Neural cell (in vitro differentiated cells): ENCODE measurements around the gene DHX38.

Experiments used
- CTCF ChIP-seq: fragments of 450-650 bp; IDR thresholded peaks from 2 replicates; pipeline ENCODE4 v1.5.1; 2014; ENCODE audit warnings: antibody characterized with exemption, mild to moderate bottlenecking, moderate library complexity; ENCODE audit not compliant: poor library complexity, severe bottlenecking
- EP300 ChIP-seq: fragments of 450-650 bp; conservative IDR thresholded peaks from 2 replicates; pipeline ENCODE4 v1.6.1; 2014; ENCODE audit warnings: antibody characterized with exemption, mild to moderate bottlenecking, moderate library complexity; ENCODE audit not compliant: poor library complexity, severe bottlenecking
- EZH2 ChIP-seq: fragments of 200-600, 300-800 bp; shearing (Covaris generic), sonication (generic); IDR thresholded peaks from 2 replicates; pipeline ENCODE4 v1.6.1; 2014; ENCODE audit warnings: antibody characterized with exemption, low read length, borderline replicate concordance, mild to moderate bottlenecking; ENCODE audit not compliant: insufficient read depth, poor library complexity, severe bottlenecking
- MXI1 ChIP-seq: fragments of 450-650 bp; conservative IDR thresholded peaks from 2 replicates; pipeline ENCODE4 v1.6.1; 2014; ENCODE audit warnings: antibody characterized with exemption, mild to moderate bottlenecking; ENCODE audit not compliant: poor library complexity, severe bottlenecking
- POLR2AphosphoS5 ChIP-seq: IDR thresholded peaks from 2 replicates; pipeline ENCODE4 v1.6.1; 2012
- RAD21 ChIP-seq: fragments of 450-650 bp; conservative IDR thresholded peaks from 2 replicates; pipeline ENCODE4 v1.6.1; 2014; ENCODE audit warnings: antibody characterized with exemption, mild to moderate bottlenecking, moderate library complexity
- REST ChIP-seq: IDR thresholded peaks from 2 replicates; pipeline ENCODE4 v1.6.1; 2012; ENCODE audit warnings: borderline replicate concordance
- TAF1 ChIP-seq: IDR thresholded peaks from 2 replicates; pipeline ENCODE4 v1.6.1; 2012; ENCODE audit warnings: low read depth

- TF ChIP-seq CTCF (no peak), REST (no peak), EP300 (no peak), EZH2 (no peak), POLR2AphosphoS5 (no peak), TAF1 (no peak), RAD21 (no peak), MXI1 (no peak)
Observed at GRCh38 chr16:72113616-72113945, 19.9 kb downstream of the DHX38 start.
